Osteoblast (primary cell): ENCODE measurements around the gene THOC5. TPM values are rescaled to one million over a fixed set of nuclear protein-coding genes. Genes with fewer than 3 reads are reported as not detected.
"Not testable (repeated sequence)": the region's sequence is repeated elsewhere in the genome, so short reads cannot be mapped to it uniquely, and the experiment has no call there.

Experiments
- DNase-seq: peaks from one replicate; pipeline ENCODE4 v3.0.0; 2011; ENCODE audit warnings: low spot score, mixed read lengths; ENCODE audit not compliant: insufficient read length; ENCODE audit errors: missing footprints
- H2AFZ ChIP-seq: 2 replicates; pipeline ENCODE4 v1.6.0; 2011; ENCODE audit warnings: mild to moderate bottlenecking, low read length
- H3K27ac ChIP-seq: 2 replicates; pipeline ENCODE4 v1.5.1; 2011; ENCODE audit warnings: mild to moderate bottlenecking, low read depth, low read length, moderate library complexity
- H3K27me3 ChIP-seq: 2 replicates; pipeline ENCODE4 v1.6.0; 2012; ENCODE audit warnings: mild to moderate bottlenecking, control low read depth, inconsistent platforms, low read length, moderate library complexity; ENCODE audit not compliant: insufficient read depth
- H3K36me3 ChIP-seq: 2 replicates; pipeline ENCODE4 v1.5.1; 2011; ENCODE audit warnings: mild to moderate bottlenecking, low read length, control low read depth, moderate library complexity; ENCODE audit not compliant: insufficient read depth
- H3K4me1 ChIP-seq: 2 replicates; pipeline ENCODE4 v1.5.1; 2011; ENCODE audit warnings: mild to moderate bottlenecking, low read length, control low read depth, moderate library complexity; ENCODE audit not compliant: insufficient read depth
- H3K4me2 ChIP-seq: 2 replicates; pipeline ENCODE4 v1.6.0; 2011; ENCODE audit warnings: mild to moderate bottlenecking, low read length; ENCODE audit not compliant: insufficient read depth
- H3K4me3 ChIP-seq: fragments of 200-600 bp; sonication (generic); 3 replicates; pipeline ENCODE4 v1.5.1; 2012; ENCODE audit warnings: mild to moderate bottlenecking, low read length, inconsistent platforms; ENCODE audit not compliant: insufficient read depth
- H3K79me2 ChIP-seq: 2 replicates; pipeline ENCODE4 v1.6.0; 2012; ENCODE audit warnings: mild to moderate bottlenecking, low read length, control low read depth, inconsistent platforms; ENCODE audit not compliant: insufficient read depth
- H3K9me3 ChIP-seq: 2 replicates; pipeline ENCODE4 v1.5.1; 2011; ENCODE audit warnings: low read depth, low read length, control low read depth
- H4K20me1 ChIP-seq: 2 replicates; pipeline ENCODE4 v1.6.0; 2012; ENCODE audit warnings: mild to moderate bottlenecking, low read length, control low read depth; ENCODE audit not compliant: insufficient read depth
- total RNA-seq: library from RNA; depleted of rRNA; stranded (reverse); fragments of >200 nt; gene quantifications from 2 replicates; pipeline ENCODE4 v1.2.3, GENCODE V29; 2012
- TF ChIP-seq, protein P1 (sequence below): IDR thresholded peaks from 2 replicates; pipeline ENCODE4 v1.5.1; 2011; ENCODE audit warnings: mild to moderate bottlenecking, low read depth, low read length, moderate library complexity; ENCODE audit errors: extremely low read depth

Gene THOC5
- total RNA-seq, 1 donor: 63.7 TPM

- no peak overlapping the region for H3K4me2 ChIP-seq
- no peak overlapping the region for H3K4me3 ChIP-seq
- no peak for DNase-seq
- no peaks in the 10 kb centered on the region for H3K27me3 ChIP-seq
- H2AFZ ChIP-seq: no peak overlapping the region
- no peaks in the 10 kb centered on the region for H3K4me1 ChIP-seq
- peaks cover 49% of the 10 kb centered on the region for H3K36me3 ChIP-seq
- H3K9me3 ChIP-seq: no peaks in the 10 kb centered on the region
- H4K20me1 ChIP-seq: no peaks in the 10 kb centered on the region
- TF ChIP-seq, protein P1, sequence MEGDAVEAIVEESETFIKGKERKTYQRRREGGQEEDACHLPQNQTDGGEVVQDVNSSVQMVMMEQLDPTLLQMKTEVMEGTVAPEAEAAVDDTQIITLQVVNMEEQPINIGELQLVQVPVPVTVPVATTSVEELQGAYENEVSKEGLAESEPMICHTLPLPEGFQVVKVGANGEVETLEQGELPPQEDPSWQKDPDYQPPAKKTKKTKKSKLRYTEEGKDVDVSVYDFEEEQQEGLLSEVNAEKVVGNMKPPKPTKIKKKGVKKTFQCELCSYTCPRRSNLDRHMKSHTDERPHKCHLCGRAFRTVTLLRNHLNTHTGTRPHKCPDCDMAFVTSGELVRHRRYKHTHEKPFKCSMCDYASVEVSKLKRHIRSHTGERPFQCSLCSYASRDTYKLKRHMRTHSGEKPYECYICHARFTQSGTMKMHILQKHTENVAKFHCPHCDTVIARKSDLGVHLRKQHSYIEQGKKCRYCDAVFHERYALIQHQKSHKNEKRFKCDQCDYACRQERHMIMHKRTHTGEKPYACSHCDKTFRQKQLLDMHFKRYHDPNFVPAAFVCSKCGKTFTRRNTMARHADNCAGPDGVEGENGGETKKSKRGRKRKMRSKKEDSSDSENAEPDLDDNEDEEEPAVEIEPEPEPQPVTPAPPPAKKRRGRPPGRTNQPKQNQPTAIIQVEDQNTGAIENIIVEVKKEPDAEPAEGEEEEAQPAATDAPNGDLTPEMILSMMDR: no peak
- no peaks in the 10 kb centered on the region for H3K79me2 ChIP-seq
- H3K27ac ChIP-seq: no peak overlapping the region
Measured at GRCh38 chr22:29563652-29564460, 10.3 kb upstream of the THOC5 start.

DNA sequence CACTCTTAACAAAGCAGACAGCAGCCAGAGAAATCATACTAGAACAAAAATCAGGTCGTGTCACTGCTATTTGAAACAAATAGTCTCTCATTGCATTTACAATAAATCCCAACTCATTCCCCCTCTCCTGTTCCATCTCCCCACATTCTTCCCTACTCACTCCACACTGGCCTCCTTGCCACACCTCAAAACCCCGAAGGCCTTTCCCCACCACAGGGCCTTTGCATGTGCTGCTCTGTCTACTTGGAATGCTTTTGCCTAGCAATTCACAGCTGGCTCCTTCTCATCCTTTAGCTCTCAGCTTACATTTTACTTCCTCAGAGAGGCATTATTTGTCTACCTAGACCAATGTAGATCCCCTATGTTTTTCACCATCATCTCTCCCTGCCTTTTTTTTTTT, 6.3 kb upstream of the THOC5 start:
- H3K27ac ChIP-seq: no peak overlapping the region
- no peaks in the 10 kb centered on the region for H3K27me3 ChIP-seq
- H3K4me1 ChIP-seq: peaks cover under 1% of the 10 kb centered on the region
- DNase-seq: no peak
- no peaks in the 10 kb centered on the region for H3K79me2 ChIP-seq
- H3K4me2 ChIP-seq: no peak overlapping the region
- no peaks in the 10 kb centered on the region for H3K9me3 ChIP-seq
- TF ChIP-seq, protein P1: no peak
- peaks cover 66% of the 10 kb centered on the region for H3K36me3 ChIP-seq
- no peak overlapping the region for H2AFZ ChIP-seq
- H4K20me1 ChIP-seq: no peaks in the 10 kb centered on the region
- H3K4me3 ChIP-seq: no peak overlapping the region

GRCh38 chr22:29559030-29559429, 5.5 kb upstream of the THOC5 start:
- TF ChIP-seq, protein P1: no peak
- H3K27ac ChIP-seq: no peak overlapping the region
- H3K36me3 ChIP-seq: peaks cover 65% of the 10 kb centered on the region
- H3K4me2 ChIP-seq: no peak overlapping the region
- no peaks in the 10 kb centered on the region for H3K79me2 ChIP-seq
- DNase-seq: no peak
- no peaks in the 10 kb centered on the region for H3K9me3 ChIP-seq
- H3K4me1 ChIP-seq: peaks cover 8% of the 10 kb centered on the region
- H3K27me3 ChIP-seq: no peaks in the 10 kb centered on the region
- H3K4me3 ChIP-seq: no peak overlapping the region
- no peaks in the 10 kb centered on the region for H4K20me1 ChIP-seq
- no peak overlapping the region for H2AFZ ChIP-seq

DNA sequence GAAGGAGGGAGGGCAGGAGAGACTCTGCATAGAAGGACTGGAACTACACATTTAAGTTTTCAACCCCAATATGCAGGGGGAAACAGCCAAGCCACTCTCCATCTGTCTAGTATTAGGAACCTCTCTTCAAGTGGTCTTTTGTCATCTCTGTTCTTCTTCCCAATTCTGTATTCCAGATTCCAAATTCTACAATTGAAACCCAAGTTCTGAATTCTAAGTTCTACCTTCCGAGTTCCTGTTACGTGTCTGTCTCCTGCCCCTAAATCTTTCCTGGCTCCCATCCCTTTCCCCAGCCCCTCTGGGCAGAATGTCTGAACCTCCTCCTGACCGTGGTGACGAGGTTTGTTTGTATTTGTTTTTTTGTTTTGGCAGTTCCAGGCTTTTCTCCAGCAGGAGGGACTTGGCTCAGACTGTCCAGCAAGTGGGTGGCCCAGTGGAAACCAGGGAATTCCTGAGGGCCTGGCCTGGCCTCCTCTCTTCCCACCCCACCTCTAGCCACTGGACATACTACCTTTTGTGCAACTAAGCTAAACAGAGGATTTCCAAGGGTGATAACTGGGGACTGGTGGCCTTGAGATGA, 1.6 kb upstream of the THOC5 start:
- H4K20me1 ChIP-seq: no peaks in the 10 kb centered on the region
- TF ChIP-seq, protein P1: no peak
- H3K9me3 ChIP-seq: no peaks in the 10 kb centered on the region
- H3K79me2 ChIP-seq: peaks cover 13% of the 10 kb centered on the region
- peaks cover 42% of the 10 kb centered on the region for H3K36me3 ChIP-seq
- H3K4me3 ChIP-seq: no peak overlapping the region
- no peak overlapping the region for H2AFZ ChIP-seq
- H3K4me2 ChIP-seq: no peak overlapping the region
- H3K4me1 ChIP-seq: peaks cover 10% of the 10 kb centered on the region
- peak; percentile 23 for DNase-seq
- no peak overlapping the region for H3K27ac ChIP-seq
- no peaks in the 10 kb centered on the region for H3K27me3 ChIP-seq

- peak overlapping the region; percentile 80 for H3K4me2 ChIP-seq
Measured at GRCh38 chr22:29552357-29552756, 1.2 kb downstream of the THOC5 start.

More at GRCh38 chr22:29552357-29552756, 1.2 kb downstream of the THOC5 start:
- not testable (repeated sequence) for H3K27ac ChIP-seq, H4K20me1 ChIP-seq, DNase-seq, H3K27me3 ChIP-seq, H2AFZ ChIP-seq, H3K9me3 ChIP-seq
- peaks cover 10% of the 10 kb centered on the region for H3K4me1 ChIP-seq
- H3K79me2 ChIP-seq: peaks cover 23% of the 10 kb centered on the region
- H3K4me3 ChIP-seq: peak overlapping the region; percentile 74
- peaks cover 41% of the 10 kb centered on the region for H3K36me3 ChIP-seq
